ENCODE results near the gene CDC14B.

DNA sequence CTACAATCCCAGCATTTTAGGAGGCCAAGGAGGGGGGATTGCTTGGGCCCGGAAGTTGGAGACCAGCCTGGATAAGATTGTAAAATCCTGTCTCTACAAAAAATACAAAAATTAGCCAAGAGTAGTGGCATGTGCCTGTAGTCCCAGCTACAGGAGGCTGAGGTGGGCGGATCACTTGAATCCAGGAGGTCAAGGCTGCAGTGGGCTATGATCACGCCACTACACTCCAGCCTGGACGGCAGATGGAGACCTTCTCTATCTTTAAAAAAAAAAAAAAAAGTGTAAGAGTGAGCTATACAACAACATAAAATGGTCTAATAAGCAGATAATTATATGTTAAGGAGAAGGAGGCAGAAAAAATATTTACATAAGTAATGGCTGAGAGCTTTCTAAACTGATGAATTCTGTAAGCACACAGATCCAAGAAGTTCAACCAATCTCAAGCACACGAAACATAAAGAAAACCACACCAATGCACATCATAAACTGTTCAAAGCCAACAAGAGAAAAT, 23.0 kb downstream of the CDC14B start:
- TF ChIP-seq CTCF (IDR thresholded peaks at IDR 0.05; ENCODE audit: low read length) (no peak), EZH2 (optimal IDR thresholded peaks at IDR 0.05; ENCODE audit: low read depth, low read length) (no peak)

Measured in MM.1S (cell line).